ENCODE results near the gene SEMA5B.

Gene SEMA5B

DNA sequence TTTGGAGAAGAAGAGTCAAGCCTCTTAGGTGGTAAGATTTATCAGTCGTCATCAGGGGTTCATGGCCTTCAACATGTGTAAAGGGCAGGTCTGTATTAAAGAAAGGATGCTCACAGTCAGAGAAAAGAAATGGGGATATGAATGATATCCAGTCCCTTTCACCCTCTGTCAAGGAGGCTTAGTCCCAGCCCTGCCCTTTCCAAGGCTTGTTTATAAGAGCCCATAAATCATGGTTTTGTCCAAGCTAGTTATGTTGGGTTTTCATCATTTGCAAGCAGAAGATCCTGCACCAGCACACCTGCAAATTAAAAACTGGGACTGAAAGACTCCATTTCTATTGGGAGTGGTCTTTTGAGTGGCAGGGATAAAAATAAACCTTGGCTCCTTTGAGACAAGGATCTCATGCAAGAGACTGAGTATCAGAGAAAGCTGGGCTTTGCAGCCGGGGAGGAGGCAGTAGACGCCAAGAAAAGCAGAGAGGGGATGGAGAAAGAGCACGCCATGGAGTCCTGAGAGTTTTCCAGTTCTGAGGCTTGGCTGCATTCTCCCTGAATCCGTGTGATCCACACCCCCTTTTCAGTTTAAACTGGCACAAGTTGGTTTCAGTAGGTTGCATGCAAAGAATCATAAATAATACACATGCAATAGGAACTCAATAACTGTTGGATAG lies 26.7 kb upstream of the SEMA5B start:
- DNase-seq = no peak

- DNase-seq = no peak
These were observed 25.5 kb upstream of the SEMA5B start for GRCh38 chr3:123053107-123053506.

DNA sequence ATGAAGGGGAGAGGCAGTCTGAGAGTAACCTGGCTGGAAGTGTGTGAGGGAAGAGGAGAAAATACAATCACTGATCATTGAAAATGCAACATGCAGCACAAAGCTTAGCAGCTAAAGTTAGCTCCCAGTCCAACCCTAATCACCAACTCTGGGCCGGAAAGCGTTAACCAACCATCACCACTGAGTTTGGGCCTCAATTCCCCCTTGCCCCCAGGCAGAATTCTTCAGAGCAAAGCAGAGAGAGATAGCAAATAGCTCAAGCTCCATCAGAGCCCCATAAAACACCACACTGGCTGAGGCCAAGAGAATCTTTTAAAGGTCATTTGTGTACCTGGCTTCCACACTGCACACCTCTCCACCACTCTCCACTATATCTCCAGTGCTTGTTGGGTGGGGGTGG lies 23.1 kb upstream of the SEMA5B start:
- DNase-seq = no peak

- no peak for DNase-seq
These were observed 21.1 kb upstream of the SEMA5B start for GRCh38 chr3:123048480-123049237.

GRCh38 chr3:123047062-123047319 lies 19.4 kb upstream of the SEMA5B start:
- DNase-seq = no peak

DNA sequence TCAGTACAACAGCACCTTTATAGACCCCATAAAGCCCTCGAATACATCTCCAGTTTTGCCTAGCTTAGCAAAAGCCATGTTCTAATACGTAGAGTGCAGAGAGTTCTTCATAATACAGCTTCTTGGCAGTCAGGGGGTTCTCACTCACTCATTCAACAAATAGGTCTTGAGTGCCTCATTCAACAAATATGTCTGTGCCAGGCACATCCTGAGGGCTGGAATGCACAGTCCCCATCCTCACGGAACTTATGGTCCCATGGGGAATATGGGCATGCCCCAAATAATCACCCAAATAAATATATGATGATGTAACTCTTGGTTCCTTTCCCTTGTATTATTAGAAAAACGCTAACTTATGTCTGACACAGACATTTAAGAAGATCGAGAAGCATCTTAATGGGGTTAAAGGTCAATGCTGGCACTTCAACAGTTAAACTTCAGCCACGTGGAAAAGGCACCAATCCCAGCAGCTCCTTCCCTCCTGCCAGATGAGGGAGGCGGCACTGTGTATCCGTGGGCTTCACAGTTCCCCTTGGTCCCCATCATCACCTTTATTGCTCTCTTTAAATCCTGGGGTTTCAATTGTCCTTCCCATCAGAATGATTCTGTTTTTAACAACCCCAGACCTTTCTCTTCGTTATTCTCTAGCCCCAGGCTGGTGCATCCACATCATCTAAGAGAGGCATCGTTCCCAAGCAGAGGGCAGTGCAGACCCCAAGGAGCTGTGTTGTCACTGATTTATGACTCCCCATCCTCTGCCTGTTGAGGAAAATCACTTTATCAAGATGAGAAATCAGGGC lies 18.9 kb upstream of the SEMA5B start:
- DNase-seq = no peak

- DNase-seq = no peak
These were observed 17.6 kb upstream of the SEMA5B start for GRCh38 chr3:123044981-123045763.

GRCh38 chr3:123042413-123042812 lies 14.8 kb upstream of the SEMA5B start:
- DNase-seq = no peak

DNA sequence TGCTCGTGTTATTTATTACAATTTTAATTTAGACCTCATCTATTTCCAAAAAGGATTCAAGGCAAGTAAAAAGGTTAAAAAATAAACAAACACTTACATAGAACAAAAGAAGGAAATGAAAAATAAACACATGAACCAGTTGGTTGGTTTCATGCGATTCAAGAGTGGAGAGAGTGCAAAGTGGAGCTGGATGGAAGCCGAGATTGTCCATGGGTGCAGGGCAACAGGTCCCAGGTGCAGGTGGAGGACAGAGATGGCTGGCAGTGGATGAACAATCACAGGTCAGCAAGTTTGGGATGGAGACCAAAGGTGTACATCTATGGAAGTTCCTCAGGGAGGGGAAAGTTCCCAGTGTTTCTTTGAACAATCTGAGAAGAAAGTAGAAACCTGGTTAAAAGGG lies 11.6 kb upstream of the SEMA5B start:
- no peak for DNase-seq

- DNase-seq = no peak
These were observed 11.2 kb upstream of the SEMA5B start for GRCh38 chr3:123038751-123039150.

DNA sequence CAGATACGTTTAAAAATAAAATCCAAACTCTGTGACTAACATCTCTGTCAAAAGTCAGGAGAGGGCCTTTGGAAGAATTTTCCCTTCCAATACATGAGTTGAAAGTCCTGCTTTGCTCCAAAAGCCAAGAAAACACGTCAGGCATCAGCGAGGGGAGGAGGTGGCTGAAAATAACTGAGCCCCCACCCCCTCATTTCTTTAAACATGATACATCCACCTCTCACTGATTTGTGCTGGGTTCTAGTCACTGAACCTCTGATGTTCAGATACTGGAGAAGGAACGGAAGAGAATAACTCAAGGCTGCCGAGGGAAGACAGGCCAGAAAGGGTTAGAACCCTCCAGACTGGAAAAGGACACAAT lies 9.4 kb upstream of the SEMA5B start:
- DNase-seq = no peak

- no peak for DNase-seq
These were observed 8.9 kb upstream of the SEMA5B start for GRCh38 chr3:123036352-123037014.

DNA sequence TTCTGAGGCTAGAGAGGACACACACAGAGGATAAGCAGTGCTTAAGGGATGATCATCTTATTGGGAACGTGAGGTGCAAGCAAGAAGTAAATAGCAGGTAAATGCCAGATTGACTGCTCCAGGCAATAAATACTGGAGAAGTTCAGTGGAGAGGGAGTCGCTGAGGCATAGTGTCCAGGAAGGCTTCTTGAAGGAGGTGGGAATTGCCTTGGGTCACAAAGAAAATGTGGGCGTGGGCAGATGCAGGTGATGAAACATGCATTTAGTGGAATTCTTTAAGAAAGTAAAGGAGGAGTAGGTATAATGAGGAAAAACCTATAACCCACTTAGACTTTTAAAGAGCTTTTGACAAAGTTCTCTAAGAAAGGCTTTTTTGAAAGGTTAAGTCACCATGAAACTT lies 7.4 kb upstream of the SEMA5B start:
- no peak for DNase-seq

DNA sequence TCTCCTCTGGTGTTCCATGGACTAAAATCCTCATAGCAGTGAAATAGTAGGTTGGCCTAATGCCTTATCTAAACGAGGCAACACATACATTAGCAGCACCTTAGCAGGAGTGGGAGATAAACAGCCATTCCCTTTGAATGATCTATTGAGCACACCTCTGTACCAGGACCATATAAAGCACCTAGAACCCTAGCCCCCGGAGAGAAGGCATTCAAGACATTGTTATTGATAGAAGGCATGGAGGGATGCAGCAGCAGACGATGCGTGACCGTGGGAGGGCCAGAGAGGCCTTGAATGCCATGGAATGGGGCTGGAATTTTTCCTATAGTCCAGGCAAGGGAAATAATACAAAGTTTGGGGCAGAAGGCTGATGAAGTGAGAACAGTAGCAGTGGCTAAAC lies 6.6 kb upstream of the SEMA5B start:
- no peak for DNase-seq

DNA sequence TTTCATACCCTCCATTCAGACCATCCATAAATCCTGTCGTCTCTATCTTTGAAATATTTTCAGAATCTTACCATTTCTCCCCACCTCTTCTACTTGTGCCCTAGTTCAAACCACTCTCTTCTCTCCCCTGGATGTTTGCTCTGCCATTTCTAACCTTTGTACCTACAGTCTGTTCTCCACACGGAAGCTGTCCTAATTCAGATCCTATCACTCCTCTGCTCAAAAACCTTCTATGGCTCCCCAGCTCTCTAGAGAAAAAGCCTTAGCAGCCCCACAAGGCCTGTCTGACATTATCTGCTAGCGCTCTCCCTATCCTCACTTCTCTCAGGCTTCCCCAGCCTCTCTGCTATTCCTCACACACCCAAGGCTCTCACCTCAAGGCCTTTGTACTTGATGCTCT lies 4.5 kb upstream of the SEMA5B start:
- DNase-seq = no peak

GRCh38 chr3:123031051-123031450 lies 3.5 kb upstream of the SEMA5B start:
- DNase-seq = no peak

DNA sequence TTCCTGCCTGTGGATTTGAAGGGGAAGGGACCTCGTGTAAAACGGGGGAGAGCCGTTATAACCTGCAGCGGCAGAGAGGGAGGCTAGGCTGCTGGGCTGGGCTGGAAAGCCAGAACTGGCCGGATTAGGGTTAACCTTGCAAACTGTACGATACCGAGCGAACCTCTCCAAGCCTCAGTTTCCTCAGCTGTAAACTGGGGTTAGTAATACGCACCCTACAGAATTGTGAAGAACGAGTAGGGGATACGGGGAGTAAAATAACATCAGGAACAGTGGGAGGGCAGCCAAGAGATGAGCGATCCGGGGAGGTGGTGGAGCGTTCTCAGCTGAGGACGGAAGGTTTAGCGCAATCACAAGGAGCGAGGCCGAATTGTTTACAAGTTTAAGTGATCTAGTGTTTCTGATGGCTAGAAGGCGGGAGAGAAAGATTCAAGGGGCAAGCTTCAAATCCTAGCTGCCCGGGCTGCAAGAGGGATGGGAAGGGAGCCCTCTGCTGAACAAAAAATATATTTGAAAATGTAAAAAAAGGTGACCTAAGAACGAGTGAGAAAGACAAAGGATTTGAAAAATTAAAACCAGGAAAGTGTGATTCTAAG lies 768 bp upstream of the SEMA5B start:
- no peak for DNase-seq

- DNase-seq = no peak
These were observed 835 bp downstream of the SEMA5B start for GRCh38 chr3:123026565-123027291.

DNA sequence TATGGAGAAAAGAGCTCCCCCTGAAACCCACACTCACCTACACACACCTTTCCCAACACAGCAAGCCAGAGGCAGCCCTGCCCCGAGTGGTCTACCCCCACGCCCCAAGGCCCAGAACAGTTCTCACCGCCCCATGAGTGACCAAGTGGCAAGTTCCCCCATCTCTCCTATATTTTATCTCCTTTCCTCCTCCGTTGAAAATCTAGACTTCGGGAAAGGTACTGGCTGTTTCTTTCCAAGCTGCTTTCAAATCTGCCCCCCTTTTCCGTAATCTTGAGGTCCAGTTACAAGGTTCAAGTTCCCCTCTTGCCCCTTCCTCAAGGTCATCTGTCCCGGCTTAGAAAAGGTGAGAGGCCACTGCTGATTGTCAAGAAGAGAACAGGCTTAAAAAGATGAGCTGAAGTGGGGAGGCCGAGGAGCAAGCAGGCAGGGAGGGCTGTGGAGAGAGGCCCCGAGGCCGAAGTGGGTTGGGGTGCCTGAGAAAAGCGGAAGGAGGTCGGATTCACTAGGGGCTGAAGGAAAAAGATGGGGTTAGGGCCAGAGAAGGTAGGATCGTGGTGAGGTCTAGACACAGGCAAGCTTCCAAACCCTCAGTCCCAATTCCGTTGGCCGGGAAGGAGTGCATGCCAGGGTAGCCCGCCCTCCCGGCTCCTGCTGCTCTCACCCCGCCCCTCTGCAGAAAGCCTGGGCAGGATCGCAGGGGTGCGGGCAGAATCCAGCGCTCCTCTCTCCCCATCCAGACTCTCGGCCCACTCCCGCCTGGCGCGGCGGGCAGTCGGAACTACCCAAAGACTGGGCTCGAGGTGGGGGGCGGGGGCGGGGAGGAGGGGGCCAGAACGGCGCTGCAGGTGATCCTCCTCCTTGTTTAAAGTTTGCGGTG lies 1.7 kb downstream of the SEMA5B start:
- DNase-seq = no peak

DNA sequence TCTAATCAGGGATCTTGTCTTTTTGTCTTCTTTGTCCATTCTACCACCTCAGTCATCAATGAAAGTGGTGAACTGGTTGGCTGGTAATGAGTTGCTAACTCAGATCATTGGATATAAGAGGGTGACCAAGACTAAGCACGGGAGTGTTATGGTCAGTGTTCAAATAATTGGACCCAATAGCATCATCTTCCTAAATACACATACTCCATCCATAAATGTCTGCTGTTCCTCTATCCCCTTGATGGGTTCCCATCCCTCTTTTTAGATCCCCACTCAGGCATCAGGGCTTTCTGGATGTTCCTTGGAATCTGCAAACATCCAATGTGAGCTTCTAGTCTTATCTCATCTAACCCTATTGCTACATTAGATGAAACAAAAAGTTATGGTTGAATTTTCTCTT lies 3.5 kb downstream of the SEMA5B start:
- no peak for DNase-seq

- no peak for DNase-seq
These were observed 5.5 kb downstream of the SEMA5B start for GRCh38 chr3:123021996-123022510.

All from CD4-positive, alpha-beta T cell treated with Interleukin-15 for 1 hour (primary cell).